Amniotic stem cell (primary cell): ENCODE measurements around the gene SENP6.
A peak's percentile ranks its signal among the peaks of the same experiment; 100 is the strongest.
"Not testable (repeated sequence)": the region's sequence is repeated elsewhere in the genome, so short reads cannot be mapped to it uniquely, and the experiment has no call there.

Experiments used
- DNase-seq: peaks from one replicate; lab custom pipeline; 2025; lab: John Stamatoyannopoulos, UW

Gene SENP6

DNA sequence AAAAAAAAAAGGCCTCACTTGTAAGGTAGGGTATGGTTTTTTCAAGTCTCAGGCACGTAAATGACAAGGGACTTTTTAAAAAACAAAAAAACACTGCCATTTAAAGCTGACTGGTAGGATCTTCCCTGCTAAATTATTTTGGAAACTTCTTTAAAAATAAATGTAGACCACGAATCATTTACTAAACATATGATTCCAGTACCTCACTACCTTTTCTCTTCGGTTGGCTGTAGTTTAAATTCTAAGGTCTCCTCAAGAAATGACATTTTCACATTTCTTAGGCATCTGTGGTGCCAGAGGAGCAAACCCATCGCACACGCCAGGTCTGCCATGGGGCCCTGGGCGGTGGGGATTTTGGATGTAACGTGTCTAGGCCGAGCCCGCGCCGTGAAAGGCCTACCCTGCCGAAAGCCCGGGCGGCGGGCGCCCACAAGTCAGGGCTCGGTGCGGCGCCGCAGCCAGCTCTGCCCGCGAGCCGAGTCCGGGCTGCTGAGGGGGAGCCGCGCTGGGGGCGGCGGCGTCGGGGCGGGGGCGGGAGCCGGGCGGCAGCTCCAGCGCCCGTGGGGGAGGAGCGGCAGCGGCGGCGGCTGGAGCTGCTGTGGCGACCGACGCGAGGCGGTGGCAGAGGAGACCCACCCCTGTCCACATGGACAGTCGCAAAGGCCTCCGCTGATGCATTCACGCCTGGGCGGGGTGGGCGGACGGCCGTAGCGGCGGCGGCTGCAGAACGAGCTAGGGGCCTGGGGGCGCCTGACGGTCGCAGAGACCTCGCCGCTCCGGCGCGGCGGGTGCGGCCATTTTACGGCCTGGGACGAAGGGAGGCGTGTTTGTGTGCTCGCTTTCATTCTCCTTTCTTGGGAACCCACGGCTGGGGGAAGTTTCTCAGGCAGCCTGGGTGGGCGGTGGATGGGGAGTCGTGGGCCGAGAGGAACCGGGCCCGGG, at the start of gene SENP6:
SENP6 (plus strand) TSS at position 577 of the 942 bp plus-strand sequence. CDS start 645 bp downstream, outside the sequence.
- DNase-seq: peak; percentile 62

DNA sequence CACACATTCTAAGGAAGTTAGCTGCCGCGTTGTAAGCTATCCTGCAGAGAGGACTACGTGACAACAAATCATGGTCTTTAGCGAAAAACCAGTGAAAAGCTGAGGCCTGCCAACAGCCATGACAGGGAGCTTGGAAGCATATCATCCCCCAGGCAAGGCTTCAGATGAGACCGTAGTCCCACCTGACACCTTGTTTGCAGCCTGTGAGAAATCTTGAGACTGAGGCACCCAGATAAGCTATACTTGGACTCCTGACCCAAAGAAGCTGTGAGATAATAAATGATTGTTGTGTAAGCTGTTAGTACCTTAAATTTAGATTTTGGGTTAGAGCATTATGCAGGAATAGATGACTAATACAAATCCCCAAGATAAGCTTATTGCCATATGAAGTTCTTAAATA, 45.4 kb upstream of the SENP6 start:
- DNase-seq: no peak

DNA sequence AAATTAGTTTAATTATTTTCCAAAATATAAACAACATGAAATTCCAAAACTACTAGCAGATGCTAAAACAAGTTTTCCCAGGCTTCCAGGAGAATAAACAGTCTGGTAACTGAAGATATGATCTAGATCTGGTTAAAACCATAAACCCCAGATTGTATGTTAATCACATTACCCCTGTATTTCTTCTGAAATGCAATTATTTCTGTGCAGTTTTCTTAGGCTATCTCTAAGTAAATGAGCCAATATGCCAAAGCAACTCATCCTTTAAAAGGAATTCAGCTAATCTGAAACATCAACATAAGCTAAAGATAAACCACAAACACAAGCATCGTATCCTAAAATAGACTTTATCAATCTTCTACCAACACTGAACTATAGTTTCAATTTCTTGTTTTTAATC, 44.6 kb upstream of the SENP6 start:
- DNase-seq: no peak

DNA sequence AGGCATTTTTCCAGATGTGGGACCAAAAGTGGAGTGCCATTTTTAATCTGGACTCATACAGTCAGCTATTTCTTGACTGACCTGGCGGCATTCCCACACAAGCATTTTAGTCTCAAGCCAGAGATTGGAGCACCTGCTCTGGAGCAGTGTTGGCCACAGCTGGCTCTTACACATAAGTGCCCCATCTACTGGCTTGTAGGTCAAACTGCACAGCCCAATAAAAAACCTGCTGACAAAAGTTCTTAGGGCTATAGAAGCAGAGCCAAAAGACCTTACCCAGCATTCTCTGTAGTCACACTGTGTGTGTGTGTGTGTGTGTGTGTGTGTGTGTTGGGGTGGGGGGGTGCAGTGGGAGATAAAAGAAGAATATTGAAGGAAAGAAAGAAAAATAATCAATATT, 38.6 kb upstream of the SENP6 start:
- DNase-seq: no peak

- DNase-seq: no peak
These were observed 35.4 kb upstream of the SENP6 start for GRCh38 chr6:75566137-75566767.

- DNase-seq: no peak
These were observed 33.6 kb upstream of the SENP6 start for GRCh38 chr6:75568100-75568499.

DNA sequence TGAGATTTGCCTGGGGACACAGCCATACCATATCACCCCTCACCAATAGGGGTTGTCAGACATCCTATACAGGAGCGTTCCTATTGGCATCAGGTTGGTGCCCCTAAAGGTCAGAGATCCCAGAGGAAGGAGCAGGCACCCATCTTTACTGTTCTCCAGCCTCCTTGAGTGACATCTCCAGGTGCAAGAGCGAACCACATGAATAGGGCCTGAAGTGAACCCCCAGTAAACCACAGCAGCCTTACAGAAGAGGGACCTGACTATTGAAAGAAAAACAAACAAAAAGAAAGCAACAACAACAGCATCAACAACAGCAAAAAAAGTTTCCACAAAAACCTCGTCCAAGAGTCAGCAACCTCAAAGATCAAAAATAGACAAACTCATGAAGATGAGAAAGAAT, 32.7 kb upstream of the SENP6 start:
- no peak for DNase-seq

DNA sequence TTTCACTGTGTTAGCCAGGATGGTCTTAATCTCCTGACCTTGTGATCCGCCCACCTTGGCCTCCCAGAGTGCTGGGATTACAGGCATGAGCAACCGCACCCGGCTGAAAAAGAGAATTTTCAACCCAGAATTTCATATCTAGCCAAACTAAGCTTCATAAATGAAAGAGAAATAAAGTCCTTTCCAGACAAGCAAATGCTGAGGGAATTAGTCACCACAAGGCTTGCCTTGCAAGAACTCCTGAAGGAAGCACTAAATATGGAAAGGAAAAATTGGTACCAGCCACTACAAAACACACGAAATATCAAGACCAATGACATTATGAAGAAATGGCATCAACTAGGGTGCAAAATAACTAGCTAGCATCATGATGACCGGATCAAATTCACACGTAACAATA, 31.0 kb upstream of the SENP6 start:
- not testable (repeated sequence) for DNase-seq

- DNase-seq: no peak
These were observed 29.6 kb upstream of the SENP6 start for GRCh38 chr6:75572072-75572471.

GRCh38 chr6:75579951-75580350, 21.7 kb upstream of the SENP6 start:
- DNase-seq: no peak

DNA sequence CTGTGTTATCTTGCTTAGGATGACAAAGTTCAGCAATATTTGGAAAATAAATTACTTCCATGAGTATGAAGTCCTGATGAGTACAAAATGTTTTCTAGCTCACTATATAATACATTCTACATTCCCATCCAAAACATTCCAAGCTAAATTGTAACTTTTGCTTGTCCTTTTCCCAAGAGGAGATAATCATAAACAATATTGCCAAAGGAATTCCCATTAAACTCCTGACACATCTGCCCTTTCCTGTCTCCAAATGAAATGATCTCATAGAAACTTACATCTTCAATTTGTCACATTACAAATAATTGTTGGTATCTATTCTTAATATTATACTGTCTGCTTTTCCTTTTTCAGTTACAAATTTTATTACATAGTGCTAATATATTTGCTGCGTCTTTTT, 20.4 kb upstream of the SENP6 start:
- DNase-seq: no peak

DNA sequence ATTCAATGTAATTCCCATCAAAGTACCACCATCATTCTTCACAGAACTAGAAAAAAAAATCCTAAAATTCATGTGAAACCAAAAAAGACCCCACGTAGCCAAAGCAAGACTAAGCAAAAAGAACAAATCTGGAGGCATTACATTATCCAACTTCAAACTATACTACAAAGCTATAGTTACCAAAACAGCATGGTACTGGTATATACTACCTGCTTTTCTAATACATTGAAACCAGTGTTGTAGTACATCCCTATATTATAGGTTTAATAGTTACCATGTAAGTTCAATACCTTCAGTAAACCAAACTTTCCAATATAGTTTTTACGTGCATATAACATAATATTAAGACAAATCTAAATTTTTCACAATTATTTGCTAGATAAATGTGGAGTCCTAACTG, 17.1 kb upstream of the SENP6 start:
- not testable (repeated sequence) for DNase-seq

DNA sequence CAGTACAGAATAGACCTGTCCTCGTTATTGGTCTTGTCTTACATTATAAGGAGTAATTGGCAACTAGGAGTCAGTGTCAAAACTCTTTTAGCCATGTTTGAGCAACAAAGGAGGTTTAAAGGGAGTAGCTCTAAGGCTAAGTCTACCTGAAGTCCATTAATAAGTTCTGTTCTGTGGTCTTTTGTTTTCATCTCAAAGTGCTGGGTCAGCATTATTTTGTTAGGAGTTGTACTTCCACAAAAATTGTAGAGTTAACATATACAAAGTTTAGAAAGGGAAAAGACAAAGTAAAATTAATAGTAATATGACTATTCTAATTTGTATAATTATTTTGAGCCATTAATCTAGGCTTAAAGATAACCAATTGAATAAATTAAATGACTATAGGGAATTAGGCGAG, 12.7 kb upstream of the SENP6 start:
- no peak for DNase-seq

DNA sequence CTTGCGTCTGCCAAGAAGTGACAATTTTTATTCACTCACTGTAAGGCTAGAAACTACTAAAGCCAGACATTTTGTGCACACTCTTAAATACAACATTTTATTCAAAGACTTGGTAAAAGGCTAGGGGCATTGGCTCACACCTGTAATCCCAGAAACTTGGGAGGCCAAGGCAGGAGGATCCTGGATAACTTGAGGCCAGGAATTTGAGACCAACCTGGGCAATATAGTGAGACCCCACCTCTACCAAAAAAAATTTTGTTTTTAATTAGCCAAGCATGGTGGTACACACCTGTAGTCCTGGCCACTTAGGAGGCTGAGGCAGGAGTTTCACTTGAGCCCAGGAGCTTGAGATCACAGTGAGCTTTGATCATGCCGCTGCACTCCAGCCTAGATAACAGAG, 11.3 kb upstream of the SENP6 start:
- no peak for DNase-seq

- not testable (repeated sequence) for DNase-seq
These were observed 5.3 kb upstream of the SENP6 start for GRCh38 chr6:75596380-75596779.

- DNase-seq: no peak
These were observed 912 bp upstream of the SENP6 start for GRCh38 chr6:75600768-75601167.

DNA sequence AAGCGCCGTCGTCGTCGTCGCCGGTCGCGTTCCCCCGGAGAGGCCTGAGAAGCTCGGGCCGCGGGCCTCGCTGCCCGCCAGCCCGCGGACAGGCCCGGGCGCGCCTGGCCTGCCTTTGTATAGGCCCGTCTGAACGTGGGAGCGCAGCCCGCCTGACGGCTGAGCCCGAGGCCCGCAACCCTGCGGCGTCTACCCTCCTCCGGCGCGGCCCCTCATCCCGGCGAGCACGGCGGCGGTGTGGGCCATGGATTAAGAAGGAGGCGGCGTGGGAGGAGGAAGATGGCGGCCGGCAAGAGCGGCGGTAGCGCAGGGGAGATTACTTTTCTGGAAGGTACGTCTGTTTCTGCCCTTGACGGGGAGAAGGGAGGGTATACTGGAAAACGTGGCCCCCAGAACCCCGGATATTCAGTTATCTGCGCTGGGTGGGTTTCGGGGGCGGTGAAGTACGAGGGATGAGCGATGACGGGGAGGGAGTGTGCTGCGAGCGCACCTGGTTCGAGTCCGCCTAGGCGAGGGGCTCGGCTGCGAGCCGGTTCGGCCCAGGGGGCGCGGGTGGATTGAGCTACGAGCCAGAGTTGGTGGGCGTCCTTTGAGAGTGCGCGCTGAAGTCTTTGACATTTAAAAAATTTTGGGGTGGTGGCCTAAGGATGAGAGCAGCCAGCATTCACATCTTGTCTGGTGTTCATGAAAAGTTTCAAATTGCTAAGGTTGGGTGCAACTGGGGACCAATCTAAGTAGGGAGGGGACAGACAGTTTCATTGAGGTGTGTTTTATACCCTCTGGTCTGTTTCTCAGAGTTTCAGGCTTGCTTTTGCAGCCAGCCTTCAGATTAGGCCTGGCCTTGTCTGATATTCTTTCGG, 796 bp downstream of the SENP6 start:
- DNase-seq: no peak

GRCh38 chr6:75603106-75603420, 1.4 kb downstream of the SENP6 start:
- no peak for DNase-seq

DNA sequence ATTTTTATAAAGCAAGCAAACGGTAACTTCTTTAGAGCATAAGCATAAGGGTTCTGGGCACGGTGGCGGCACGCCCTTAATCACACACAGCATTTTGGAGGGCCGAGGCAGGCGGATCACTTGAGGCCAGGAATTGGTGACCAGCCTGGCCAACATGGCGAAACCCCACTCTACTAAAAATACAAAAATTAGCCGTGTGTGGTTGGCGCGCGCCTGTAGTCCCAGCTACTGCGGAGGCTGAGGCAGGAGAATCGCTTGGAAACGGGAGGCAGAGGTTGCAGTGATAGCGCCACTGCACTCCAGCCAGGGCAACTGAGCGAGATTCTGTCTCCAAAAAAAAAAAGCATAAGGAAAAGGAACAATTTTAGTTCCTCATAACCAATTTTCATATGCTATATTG, 2.6 kb downstream of the SENP6 start:
- no peak for DNase-seq

DNA sequence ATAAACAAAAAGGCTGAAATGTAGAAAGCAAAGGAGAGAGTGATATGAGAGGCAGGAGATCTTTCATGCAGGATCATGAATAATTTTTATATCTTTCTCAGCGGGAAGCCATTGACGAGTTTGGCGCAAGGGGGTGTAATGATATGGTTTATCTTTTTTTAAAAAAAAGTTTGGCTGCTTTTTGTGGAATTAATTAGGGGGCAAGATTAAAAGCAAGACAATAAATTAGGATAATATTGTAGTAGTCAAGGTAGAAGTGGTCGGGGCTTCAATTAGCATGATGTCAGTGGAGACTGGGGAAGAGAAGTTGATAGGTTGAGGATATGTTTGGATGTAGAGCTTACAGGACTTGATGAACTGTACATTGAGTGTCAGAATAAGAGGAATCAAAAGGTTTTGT, 4.0 kb downstream of the SENP6 start:
- no peak for DNase-seq

GRCh38 chr6:75608304-75608703, 6.6 kb downstream of the SENP6 start:
- no peak for DNase-seq

- DNase-seq: no peak
These were observed 7.4 kb downstream of the SENP6 start for GRCh38 chr6:75608956-75609533.
